Stimulated activated CD4-positive, alpha-beta T cell treated with anti-CD3 and anti-CD28 coated beads, Interleukin-2, amount 100 ng/mL, for 48 hours (primary cell): ENCODE measurements around the gene GPR152.

Experiments used
- DNase-seq, 2 donors: peaks; one replicate each; pipeline ENCODE4 v3.0.0-alpha.2; 2020

The GPR152 gene

DNA sequence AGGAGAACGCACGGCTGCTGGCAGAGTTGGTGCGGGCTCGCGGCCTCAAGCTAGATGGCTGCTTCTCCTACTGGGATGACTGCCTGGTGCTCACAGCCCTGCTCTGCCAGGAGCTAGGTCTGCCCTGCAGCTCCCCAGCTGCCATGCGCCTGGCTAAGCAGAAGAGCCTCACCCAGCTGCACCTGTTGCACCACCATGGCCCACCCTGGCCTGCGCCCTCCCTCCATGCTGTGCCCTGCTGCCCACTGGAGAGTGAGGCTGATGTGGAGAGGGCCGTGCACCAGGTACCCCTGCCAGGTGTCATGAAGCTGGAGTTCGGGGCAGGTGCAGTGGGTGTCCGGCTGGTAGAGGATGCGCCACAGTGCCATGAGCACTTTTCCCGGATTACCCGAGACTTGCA is 29.1 kb downstream of the GPR152 start:
- no peak for DNase-seq

GRCh38 chr11:67422891-67423290 is 29.6 kb downstream of the GPR152 start:
- DNase-seq = no peak

GRCh38 chr11:67421430-67422031 is 31.0 kb downstream of the GPR152 start:
- no peak for DNase-seq

DNA sequence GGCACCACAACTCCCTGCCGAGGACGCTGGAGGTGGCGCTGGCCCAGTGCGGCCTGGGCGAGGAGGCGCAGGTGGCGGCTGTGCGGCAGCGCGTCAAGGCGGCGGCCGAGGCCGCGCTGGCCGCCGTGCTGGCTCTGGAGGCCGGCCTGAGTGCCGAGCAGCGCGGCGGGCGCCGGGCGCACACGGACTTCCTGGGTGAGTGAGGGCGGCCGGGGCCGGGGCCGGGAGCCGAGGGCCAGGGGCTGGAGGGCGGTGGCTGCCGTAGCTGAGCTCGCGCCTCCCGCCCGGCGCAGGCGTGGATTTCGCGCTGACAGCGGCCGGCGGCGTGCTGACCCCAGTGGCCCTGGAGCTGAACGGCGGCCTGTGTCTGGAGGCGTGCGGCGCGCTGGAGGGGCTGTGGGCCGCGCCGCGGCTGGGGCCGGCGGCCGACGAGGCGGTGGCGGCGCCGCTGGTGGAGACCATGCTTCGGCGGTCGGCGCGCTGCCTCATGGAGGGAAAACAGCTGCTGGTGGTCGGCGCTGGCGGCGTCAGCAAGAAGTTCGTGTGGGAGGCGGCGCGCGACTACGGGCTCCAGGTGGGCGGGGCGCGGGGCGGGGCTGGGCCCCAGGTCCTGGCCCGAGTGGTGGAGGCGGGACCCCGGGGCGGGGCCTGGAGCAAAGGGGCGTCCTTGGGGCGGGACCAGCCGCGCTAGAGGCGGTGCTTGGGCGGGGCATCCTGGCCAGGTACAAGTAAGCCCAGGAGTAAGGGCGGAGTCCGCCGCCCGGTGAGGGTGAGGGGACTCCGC is 31.7 kb downstream of the GPR152 start:
- peak; percentile 98 to 100 for DNase-seq

GRCh38 chr11:67420147-67420645 is 32.3 kb downstream of the GPR152 start:
- DNase-seq = no peak

DNA sequence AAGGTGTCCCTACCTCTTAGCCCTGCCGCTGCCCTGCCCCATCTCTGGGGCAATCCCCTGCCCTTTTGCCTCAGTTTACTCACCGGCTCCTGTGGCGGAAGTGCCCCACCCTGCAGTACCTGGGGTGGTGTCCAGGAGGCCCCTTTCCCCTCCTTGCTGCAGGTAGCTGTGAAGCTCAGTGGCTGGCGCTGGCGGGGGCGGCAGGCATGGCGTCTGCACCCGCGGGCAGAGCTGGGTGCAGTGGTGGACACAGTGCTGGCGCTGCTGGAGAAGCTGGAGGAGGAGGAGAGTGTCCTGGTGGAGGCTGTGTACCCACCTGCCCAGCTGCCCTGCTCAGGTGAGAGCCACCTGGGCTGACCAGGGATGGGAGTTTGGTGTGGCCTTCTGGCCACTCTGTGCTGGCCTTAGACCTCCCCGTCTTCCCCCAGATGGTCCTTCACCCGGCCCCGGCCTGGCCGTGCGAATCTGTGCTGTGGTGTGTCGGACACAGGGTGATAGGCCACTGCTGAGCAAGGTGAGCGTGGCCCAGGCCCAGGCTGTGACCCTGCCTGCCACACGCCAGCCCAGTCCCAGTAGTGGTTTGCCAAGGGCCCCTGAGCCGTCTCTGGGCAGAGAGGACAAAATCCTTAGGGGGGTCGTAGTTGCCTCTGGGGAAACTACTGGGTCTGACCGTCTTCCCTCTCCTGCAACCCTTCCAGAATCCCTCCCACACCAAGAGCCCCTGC is 33.0 kb downstream of the GPR152 start:
- no peak for DNase-seq

GRCh38 chr11:67418476-67419281 is 33.9 kb downstream of the GPR152 start:
- no peak for DNase-seq

GRCh38 chr11:67417425-67417824 is 35.1 kb downstream of the GPR152 start:
- no peak for DNase-seq

- no peak for DNase-seq
These were observed 35.9 kb downstream of the GPR152 start for GRCh38 chr11:67416416-67417335.

DNA sequence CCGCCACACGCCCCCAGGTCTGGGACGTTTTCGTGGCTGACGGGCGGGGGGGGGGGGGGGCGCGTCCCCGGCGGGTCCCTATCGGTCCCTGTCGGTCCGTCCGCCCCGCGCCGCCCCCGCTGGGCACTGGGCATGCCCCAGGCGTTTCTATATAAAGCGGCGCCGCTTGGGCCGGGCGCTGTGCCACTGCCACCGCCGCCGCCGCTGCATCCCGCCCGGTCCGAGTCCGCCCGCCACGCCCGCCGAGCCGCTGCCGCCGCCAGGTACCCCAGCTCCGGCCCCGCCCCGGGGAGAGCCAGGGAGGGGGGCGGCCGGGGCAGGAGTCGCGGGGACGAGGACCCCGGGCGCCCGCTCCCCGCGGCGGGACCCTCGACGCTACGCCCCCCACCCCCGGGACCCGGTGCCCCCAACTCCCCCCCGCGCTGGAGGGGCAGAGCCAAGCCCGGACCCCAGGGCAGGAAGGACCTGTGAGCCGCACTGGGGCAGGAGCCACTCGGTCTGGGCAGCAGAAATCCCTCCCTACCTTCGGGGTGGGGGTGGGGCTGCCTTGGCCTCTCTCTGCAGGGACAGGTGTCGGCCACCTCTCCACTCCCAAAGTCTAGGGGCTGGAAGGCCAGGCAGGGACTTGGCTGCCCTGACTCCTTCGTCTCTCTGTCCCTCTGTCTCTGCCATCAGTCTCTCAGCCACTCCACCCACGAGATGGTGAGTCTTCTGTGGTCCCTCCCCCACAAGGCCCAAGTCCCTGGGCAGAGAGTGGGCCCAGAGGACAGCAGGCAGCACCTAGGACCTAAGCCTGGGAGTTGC is 36.8 kb downstream of the GPR152 start, which contains the start of gene CARNS1:
Gene CARNS1 (plus strand): TSS at position 178 of the 804 bp plus-strand sequence. CDS start 522 bp downstream, at position 700.
- no peak for DNase-seq

DNA sequence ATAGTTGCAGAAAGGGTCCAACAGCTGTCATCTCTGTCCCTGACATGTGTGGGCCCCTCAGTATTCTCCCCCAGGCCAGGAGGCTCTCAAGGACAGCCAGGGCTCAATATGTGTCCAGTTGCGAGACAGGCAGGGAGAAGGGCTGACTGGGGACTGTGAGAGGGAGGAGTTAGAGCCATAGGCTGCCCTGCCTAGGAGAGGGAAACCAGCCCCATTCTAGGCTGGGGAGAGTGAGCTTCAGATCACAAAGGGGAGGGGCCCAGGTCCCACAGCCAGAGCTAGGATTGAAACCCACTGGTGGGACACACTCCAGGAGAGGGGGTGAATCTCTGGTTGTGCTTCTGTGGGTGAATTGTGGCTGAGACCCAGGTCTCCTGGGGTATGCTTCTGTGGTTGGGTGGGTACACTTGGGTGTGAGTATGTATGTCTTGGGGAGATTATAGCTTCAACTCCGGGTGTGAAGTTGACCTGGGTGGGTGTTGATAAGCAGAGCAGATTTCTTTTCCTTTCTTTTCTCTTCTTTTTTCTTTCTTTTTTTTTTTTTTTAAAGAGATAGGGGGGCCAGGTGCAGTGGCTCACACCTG is 39.2 kb downstream of the GPR152 start:
- no peak for DNase-seq

DNA sequence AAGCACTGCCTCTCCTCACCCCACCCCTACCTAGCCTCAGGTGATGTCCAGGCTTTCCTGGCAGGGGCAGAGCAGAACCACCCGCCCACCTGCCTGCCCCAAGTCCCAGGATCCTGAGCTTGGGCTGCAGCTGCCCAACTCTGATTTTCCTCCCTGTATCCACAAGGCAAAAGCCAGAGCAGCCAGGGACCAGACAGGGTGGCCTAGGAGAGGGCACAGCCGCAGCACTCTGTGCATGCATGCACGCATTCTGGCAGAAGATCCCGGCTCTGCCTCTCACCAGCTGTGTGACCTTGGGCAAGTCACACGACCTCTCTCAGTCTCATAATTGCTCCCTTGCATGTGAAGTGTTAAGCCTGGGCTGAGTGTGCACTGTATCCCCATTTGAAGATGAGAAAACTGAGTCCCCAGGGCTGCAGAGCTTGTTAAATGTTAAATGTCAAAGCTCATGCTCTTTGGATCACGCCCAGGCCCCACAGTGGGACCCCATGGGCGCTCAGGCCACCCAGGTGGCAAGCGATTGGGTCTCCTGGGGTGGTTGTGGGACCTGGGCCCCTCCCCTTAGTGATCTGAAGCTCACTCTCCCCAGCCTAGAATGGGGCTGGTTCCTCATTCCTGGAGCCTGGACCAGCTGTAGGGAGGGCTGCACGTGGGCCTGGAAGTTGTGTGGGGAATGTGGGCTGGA is 39.9 kb downstream of the GPR152 start:
- DNase-seq = no peak

DNA sequence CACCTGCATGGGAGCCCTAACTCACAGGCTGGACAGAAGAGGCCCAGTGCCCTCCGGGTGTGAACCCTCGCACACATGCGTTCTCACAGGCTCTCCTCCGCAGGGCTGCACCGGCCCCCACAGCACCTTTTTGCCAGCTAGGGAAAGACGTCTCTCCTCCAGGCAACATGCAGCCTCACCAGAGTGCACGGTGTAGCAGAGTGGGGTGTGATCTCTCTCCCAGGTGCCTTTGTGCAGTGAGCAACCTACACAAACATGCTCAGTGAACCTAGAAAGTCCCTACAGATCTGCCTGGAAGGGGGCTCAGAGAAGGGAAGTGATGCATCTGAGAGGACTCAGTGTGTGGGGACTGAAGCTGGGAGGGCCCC is 40.8 kb downstream of the GPR152 start:
- no peak for DNase-seq

DNA sequence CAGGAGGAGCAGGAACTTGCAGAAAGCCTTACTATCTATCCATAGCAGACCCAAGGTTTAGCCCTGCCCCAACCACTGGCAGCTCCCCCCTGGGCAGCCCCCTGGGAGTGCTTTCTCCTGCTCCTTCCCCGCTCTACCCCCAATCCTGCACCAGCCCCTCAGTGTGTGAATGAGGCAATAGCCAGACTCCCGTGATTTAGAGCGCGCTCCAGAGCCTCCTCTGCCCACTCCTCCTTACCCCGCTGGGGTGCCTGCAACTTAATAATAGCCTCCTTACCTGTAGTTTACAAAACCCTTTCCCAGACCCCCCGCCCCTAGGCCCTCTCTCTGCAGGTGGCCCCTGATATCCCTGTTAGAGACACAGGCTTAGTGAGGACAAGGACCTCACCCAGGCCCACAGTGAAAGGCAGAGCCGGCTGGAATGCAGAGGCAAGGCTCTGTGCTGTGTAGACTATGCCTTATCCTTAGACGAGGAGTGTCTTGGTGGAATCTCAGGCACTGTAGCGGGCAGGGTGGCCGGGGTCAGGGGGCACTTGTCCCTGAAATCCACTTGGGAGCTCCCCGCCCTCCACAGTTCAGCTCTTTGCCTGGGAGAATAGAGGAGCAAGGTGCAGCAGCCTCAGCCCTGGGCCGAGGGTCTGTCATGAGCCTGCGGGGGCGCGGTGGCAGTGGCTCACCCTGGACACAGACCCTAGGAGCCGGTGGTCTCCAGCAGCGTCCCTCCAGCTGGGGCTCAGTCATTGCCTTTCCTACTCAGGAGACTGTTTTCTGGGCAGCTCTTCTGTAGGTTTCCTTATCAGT is 41.3 kb downstream of the GPR152 start:
- no peak for DNase-seq

DNA sequence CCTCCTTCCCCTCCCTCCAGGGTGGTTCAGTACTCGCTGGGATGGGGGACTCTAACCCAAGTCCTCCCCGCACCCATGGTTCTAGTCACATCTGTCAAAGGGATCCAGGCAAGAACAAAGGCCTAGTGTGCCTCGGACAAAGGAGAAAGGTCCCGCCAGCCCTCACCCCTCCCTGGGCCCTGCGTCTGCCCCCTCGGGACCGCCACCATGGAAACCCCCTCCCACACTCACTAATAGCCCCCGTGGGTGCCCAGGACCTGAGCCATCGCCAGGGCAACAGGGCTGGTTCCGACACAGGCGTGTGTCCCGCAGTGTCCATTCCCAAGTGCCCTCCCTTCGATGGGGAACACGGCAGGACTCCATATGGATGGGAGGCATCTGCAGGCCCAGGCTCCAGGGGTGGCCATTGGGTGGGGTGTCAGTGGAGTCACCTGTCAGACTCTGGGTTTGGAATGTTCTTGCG is 42.1 kb downstream of the GPR152 start:
- no peak for DNase-seq

DNA sequence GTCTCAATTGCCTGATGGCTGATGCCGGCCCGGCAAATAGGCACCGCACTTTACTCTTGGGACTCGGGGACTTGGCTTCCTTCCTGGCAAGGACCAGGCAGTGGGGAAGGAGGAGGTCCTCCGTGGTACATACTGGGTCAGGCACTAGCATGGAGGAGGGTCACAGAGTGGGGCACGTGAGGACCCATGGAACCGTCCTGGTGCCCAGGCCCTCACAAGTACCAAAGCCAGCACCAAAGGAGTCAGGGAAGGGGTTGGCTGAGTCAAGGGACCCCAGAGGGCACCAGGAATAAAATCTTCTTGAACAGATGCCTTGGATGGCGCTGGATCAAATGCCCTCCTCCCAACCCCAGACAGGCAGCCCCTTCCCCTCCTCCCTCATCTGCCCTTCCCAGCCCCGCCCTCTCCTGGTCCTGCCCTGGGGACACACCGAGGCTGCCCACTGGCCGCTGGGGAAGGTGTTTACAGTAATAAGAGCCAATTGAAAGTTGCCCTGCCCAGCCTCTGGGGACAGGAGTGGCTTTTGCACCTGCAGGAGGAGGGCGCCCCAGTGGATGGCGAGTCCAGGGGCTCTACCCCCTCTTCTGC is 42.7 kb downstream of the GPR152 start:
- DNase-seq = no peak

GRCh38 chr11:67409261-67409666 is 43.3 kb downstream of the GPR152 start:
- peak in 1 of 2 donors; percentile 60 for DNase-seq

GRCh38 chr11:67408437-67409200 is 43.9 kb downstream of the GPR152 start:
- DNase-seq = no peak
